Left hindlimb (tissue), 1 donor: ENCODE measurements around the gene GJC1.

Source experiments
- DNase-seq: peaks from one replicate; pipeline ENCODE4 v3.0.0-alpha.2; 2018

GJC1 gene

GRCh38 chr17:44829523-44830358 lies at the start of gene GJC1:
TSS of gene GJC1 (minus strand) at chr17:44830287. CDS start at chr17:44805817, 24,470 bp downstream.
- peak; percentile 72 for DNase-seq

GRCh38 chr17:44879376-44879775 lies 49.3 kb upstream of the GJC1 start:
- DNase-seq = no peak

GRCh38 chr17:44878627-44879221 lies 48.6 kb upstream of the GJC1 start:
- no peak for DNase-seq

- no peak for DNase-seq
Observed at GRCh38 chr17:44877121-44877520, 47.0 kb upstream of the GJC1 start.

GRCh38 chr17:44875761-44876160 lies 45.7 kb upstream of the GJC1 start:
- no peak for DNase-seq

- no peak for DNase-seq
Observed at GRCh38 chr17:44872131-44872768, 42.2 kb upstream of the GJC1 start.

GRCh38 chr17:44871556-44871955 lies 41.5 kb upstream of the GJC1 start:
- no peak for DNase-seq

- DNase-seq = no peak
Observed at GRCh38 chr17:44867841-44868240, 37.8 kb upstream of the GJC1 start.

- DNase-seq = no peak
Observed at GRCh38 chr17:44865931-44866330, 35.8 kb upstream of the GJC1 start.

GRCh38 chr17:44865231-44865660 lies 35.2 kb upstream of the GJC1 start:
- peak; percentile 64 for DNase-seq

GRCh38 chr17:44864831-44865230 lies 34.7 kb upstream of the GJC1 start:
- no peak for DNase-seq

- no peak for DNase-seq
Observed at GRCh38 chr17:44863061-44863918, 33.2 kb upstream of the GJC1 start.

- DNase-seq = no peak
Observed at GRCh38 chr17:44862278-44862914, 32.3 kb upstream of the GJC1 start.

GRCh38 chr17:44859701-44860100 lies 29.6 kb upstream of the GJC1 start:
- no peak for DNase-seq

- DNase-seq = no peak
Observed at GRCh38 chr17:44854192-44854591, 24.1 kb upstream of the GJC1 start.

- DNase-seq = no peak
Observed at GRCh38 chr17:44850612-44851011, 20.5 kb upstream of the GJC1 start.

- DNase-seq = no peak
Observed at GRCh38 chr17:44850025-44850424, 19.9 kb upstream of the GJC1 start.

GRCh38 chr17:44848961-44849489 lies 18.9 kb upstream of the GJC1 start:
- DNase-seq = no peak

GRCh38 chr17:44848257-44848795 lies 18.2 kb upstream of the GJC1 start:
- DNase-seq = no peak

GRCh38 chr17:44847586-44847985 lies 17.5 kb upstream of the GJC1 start, which contains the start of gene HIGD1B:
TSS of gene HIGD1B (plus strand) at chr17:44847883. CDS start at chr17:44848153, 270 bp downstream.
- no peak for DNase-seq

- no peak for DNase-seq
Observed at GRCh38 chr17:44846206-44846605, 16.1 kb upstream of the GJC1 start.

- DNase-seq = no peak
Observed at GRCh38 chr17:44844390-44844830, 14.3 kb upstream of the GJC1 start.
